HG03354 (cell line): Measurements from ENCODE around the gene PIP5K1C.

Source experiments
- ATAC-seq: cut with Tn5 transposase; IDR thresholded peaks from one replicate; pipeline ENCODE4 v1.9.1; 2021; ENCODE audit warnings: mild to moderate bottlenecking; ENCODE audit not compliant: unreplicated experiment, poor library complexity, severe bottlenecking

The PIP5K1C gene

DNA sequence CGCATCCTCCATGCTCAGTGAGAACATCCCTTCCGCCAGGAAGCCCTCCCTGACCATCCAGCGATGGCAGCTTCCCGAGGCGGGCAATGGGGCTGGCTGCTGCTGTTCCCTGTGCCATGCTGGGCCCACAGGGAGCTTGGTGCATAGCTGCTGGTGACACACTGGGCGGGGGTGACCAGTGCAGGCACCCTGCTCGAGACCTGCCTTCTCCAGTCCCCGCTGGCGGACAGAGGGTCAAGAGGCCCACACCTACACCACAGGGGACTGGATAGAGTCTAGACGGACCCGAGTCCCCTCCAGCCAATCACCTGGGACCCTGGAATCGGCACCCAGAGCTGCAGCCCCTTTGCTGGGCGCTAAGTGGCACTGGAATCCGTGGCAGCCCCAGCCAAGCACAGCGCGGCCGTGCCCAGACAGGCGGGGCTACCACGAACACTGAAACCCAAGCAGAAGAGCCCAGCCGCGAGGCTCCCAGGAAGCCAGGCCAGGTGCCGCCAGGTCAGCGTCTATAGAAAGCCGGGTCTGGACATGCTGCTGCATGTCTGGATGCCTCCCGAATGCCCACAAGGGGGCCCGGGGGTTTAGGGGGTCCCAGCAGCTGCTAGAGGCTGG lies 84.6 kb downstream of the PIP5K1C start:
- no peak for ATAC-seq

DNA sequence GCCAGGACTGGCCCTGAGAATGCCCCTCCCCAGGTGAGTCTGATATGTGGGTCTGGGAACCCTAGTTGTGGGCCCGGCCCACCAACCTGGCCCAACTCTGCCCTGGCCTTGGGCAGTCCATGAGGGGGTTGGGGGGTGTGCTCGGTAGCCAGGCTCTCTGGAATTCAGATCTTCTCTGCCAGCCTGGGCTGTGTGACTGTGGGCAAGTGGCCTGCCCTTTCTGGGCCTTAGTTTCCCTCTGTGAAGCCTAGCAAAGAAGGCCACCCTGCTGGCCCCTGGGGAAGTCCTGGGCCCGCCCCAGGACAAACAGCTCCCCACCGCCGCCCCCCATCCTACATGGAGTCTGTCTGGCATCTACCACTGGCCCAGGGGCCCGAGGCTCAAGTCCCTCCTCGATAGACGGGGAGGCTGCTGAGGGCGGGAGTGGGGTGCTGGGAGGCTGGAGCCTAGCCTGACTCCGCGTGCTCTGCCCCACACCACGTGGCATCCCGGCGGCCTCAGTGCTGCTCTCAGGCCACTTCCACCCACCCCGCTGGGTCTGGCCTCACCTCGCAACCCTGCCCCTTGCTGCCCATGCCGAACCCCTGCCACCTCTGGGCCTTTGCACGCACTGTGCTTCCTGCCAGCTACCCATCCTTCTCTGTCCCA lies 85.3 kb downstream of the PIP5K1C start:
- no peak for ATAC-seq

- ATAC-seq = no peak
These were observed 86.2 kb downstream of the PIP5K1C start for GRCh38 chr19:3613818-3614661.

DNA sequence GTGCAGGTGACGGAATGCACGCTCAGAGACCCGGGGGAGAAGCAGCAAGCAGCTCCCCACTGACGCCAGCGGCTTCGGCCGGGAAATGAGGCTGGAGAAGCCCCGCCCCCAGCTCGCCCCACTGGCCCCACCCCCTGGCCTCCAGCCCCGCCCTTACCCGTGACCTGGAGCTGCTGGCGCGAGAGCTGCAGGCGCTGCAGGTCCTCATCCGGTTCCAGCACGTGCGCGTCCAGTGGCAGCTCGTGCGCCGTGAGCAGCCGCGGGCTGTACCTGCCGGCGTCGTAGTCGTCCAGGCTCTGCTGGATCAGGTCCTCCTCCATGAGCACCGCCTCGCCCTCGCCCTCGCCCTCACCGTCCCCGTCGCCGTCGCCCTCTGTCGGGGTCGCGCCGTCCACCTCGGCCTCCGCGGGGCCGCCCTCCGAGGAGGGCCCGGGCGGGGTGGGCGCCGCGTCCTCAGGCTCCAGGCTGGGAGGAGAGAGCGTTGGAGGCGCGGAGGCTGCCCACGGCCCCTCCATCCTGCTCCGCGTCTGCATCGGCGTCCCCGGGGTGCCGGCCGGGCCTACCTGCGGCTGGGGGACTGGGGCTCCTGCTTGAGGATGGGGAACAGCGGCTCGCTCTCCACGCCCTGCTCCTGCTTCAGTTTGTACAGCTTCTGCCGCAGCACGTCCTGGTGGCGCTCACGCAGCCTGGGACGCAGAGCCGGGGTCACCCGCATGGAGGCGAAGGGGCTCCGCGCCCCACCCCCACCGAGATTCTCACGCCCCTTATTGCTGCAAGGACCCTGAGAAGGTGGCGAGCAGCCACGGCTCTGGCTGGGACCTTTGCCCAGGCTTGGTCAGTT lies 87.1 kb downstream of the PIP5K1C start:
- ATAC-seq = no peak

- no peak for ATAC-seq
These were observed 87.9 kb downstream of the PIP5K1C start for GRCh38 chr19:3612330-3612729.

GRCh38 chr19:3611841-3612240 lies 88.4 kb downstream of the PIP5K1C start:
- no peak for ATAC-seq

GRCh38 chr19:3610745-3611717 lies 89.2 kb downstream of the PIP5K1C start:
- ATAC-seq = no peak

GRCh38 chr19:3609779-3610719 lies 90.2 kb downstream of the PIP5K1C start:
- ATAC-seq = no peak

- no peak for ATAC-seq
These were observed 91.4 kb downstream of the PIP5K1C start for GRCh38 chr19:3608750-3609322.

DNA sequence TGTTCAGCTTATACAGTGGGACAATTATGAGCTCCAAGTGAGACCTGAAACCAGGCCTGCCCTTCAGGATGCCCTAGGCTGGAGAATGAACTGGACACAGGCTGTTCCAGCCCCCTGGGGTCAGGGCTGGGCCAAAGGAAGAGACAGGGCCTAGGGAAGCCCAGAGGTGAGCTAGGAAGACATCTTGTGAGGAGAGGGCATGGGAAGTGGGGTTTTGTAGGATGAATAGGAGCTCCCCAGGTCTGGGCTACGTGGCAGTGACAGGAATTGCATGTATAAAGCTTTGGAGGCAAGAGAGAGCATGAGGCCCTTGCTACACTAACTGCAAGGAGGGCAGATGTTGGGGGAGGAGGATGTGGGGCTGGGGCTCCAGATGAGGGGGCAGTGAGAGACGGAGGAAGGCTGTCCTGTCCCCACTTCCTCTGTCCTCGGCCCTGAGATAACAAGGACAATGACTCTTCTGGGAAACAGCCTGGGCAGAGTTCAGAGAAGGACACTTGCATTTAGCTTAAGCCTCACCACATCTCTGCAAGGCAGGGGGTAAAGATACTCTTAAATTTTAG lies 92.1 kb downstream of the PIP5K1C start:
- ATAC-seq = no peak

DNA sequence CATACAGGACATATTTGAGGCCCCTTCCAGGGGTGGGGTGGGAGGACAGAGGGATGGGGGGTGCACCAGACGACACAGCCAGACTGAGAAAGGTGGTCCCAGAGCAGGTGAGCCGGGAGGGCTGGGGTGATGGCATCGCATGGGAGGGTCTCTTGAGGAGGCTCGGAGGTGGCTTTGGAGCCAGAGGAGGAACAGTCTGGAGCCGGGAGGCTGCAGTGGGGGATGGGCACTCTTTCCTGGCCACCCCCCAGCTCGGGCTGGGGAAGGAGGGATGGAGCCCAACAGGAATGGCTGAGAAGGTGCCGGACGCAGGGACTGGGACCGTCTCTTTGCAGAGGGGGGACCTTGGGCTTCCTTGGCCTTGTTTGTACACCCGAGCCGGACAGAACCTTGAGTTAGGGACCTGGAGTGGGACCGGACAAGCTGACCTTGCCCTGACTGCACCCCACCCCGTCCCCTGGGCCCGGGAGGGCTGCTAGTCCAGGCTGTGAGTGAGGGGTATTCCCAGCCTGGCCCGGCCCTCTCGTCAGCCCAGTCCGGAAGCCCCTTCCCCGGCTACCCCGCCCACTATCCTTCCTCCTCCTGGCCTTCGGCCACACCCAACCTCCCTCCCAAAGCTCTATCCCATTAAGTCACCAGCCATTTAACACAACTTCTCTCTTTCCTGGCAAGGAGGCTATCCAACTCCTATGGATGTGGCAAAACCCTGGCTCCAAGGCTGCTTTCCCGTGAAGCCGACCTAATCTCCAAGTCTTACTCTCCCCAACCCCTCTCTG lies 92.8 kb downstream of the PIP5K1C start:
- no peak for ATAC-seq

DNA sequence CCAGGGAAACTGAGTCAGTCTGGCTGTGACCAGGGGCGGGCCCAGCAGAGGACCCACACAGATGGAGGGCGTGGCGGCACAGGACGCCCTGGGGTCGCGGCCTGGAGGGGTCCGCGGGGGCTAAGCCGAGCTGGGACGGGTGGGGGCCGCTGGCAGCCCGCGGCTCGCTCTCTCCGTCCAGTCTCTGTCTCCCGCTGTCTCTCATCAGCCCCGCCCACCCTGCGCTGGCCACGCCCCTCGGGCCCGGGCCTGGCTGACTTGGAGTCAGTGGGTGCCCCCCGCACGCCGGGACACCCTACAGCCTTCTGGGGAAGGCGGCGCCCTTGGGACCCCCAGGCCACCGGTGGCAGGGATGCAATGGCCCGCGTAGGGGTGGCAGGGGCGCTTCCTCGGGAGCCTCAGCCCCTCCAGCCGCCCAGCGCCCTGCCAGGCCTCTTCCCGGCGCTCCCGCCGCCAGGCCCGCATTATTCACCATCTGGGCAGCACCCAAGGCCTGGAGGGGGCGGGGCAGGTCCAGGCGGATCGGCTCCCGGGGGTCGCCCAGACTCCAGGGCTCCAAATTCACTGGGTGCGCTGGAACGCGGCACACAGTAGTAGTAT lies 93.5 kb downstream of the PIP5K1C start, which contains the start of gene TBXA2R:
Gene TBXA2R, minus strand, starts transcription at position 186 of the 600 bp plus-strand sequence. CDS start 6,241 bp downstream, outside the sequence.
- no peak for ATAC-seq

GRCh38 chr19:3606174-3606689 lies 94.0 kb downstream of the PIP5K1C start:
- no peak for ATAC-seq

- ATAC-seq = no peak
These were observed 94.5 kb downstream of the PIP5K1C start for GRCh38 chr19:3605770-3606169.

- no peak for ATAC-seq
These were observed 94.9 kb downstream of the PIP5K1C start for GRCh38 chr19:3605361-3605760.

- ATAC-seq = no peak
These were observed 95.3 kb downstream of the PIP5K1C start for GRCh38 chr19:3604987-3605343.
